ENCODE measurements around the gene HOXB3.

DNA sequence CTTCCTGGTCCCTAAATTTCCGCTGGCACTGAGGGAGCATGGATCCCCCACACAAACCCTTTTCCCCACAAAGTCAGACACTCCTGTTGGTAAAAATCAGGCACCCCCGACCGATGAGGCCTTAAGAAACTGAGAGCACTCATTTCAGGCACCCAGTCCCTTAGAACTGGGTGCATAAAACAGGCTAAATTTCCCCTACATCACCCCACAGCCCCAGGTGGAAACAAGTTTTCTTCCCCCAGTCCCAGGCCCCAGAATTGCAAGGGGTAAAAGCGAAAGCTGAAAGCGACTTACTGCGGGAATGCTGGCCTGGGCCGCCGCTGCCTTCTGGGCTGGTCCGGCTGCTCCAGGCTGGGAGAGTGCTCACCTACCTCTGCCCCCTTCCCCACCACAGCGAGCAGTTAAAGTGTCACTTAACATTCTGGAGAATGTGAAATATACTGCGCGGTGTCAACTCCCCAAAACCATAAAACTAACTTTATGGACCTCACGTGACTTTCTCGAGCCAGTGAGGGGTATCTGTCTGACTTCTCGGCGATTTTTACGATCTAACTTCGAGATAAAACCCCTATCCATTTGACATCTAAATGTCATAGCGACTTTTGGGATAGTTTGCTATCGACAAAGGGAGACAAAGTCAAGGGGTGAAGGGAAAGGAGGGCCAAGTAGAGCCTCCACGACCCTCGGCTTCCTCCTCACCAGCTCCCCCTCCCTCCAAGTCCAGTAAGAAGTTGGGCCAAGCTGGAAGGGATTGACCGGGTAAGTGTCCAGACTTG lies at the start of gene HOXB3:
- TF ChIP-seq CTCF (IDR thresholded peaks at IDR 0.05; ENCODE audit: borderline replicate concordance, extremely low read depth, low read length, poor library complexity, severe bottlenecking) (no peak), EZH2 (IDR thresholded peaks at IDR 0.05; ENCODE audit: borderline replicate concordance, low read depth, low read length, severe bottlenecking) (no peak)

Measured in DND-41 (cell line).